ENCODE measurements around the gene NRF1.

The NRF1 gene

GRCh38 chr7:129612112-129613015 is 844 bp downstream of the NRF1 start:
- peak; percentile 59 for DNase-seq
- Histone ChIP-seq H3K4me1 (ENCODE audit: low read length) (peaks cover 17% of the 10 kb centered on the region), H2AFZ (ENCODE audit: low read length) (peak overlapping the region; percentile 74), H3K4me2 (ENCODE audit: low read depth, low read length) (peak overlapping the region; percentile 93), H3K36me3 (replicated peaks; ENCODE audit: insufficient read depth, low read length) (no peaks in the 10 kb centered on the region), H3K27ac (ENCODE audit: low read length) (peak overlapping the region; percentile 60), H3F3A (ENCODE audit: insufficient read depth, low read length) (0 out of 2 replicates have a peak, but pooled peaks cover 17% of the 10 kb centered on the region), H3K79me2 (ENCODE audit: low read length) (peaks cover 74% of the 10 kb centered on the region), H3K4me3 (ENCODE audit: low read length) (peak overlapping the region; percentile 98), H3K27me3 (replicated peaks; ENCODE audit: insufficient read depth, low read length) (no peaks in the 10 kb centered on the region), H3K9ac (ENCODE audit: low read length) (peak overlapping the region; percentile 95), H4K20me1 (ENCODE audit: insufficient read depth, low read length) (peaks cover 13% of the 10 kb centered on the region; the same call in 1 of the 2 replicates), H3K9me2 (replicated peaks; ENCODE audit: insufficient read depth, low read length) (no peaks in the 10 kb centered on the region), H3K9me3 (replicated peaks; ENCODE audit: insufficient read depth, low read length) (no peaks in the 10 kb centered on the region)
- no peak for TF ChIP-seq EZH2 (optimal IDR thresholded peaks at IDR 0.05; ENCODE audit: low read depth, low read length)
- TF ChIP-seq CTCF (IDR thresholded peaks at IDR 0.05; ENCODE audit: low read length): peak; percentile 83

GRCh38 chr7:129613016-129613337 is 1.5 kb downstream of the NRF1 start:
- Histone ChIP-seq H3K27me3 (replicated peaks; ENCODE audit: insufficient read depth, low read length) (no peaks in the 10 kb centered on the region), H3K9me2 (replicated peaks; ENCODE audit: insufficient read depth, low read length) (no peaks in the 10 kb centered on the region), H4K20me1 (ENCODE audit: insufficient read depth, low read length) (peaks cover 13% of the 10 kb centered on the region; the same call in 1 of the 2 replicates), H3K4me2 (ENCODE audit: low read depth, low read length) (peak overlapping the region; percentile 93), H3K27ac (ENCODE audit: low read length) (no peak overlapping the region), H3F3A (ENCODE audit: insufficient read depth, low read length) (0 out of 2 replicates have a peak, but pooled peaks cover 14% of the 10 kb centered on the region), H3K4me1 (ENCODE audit: low read length) (peaks cover 14% of the 10 kb centered on the region), H3K79me2 (ENCODE audit: low read length) (peaks cover 80% of the 10 kb centered on the region), H3K9ac (ENCODE audit: low read length) (peak overlapping the region; percentile 95; the same call in 1 of the 2 replicates), H3K36me3 (replicated peaks; ENCODE audit: insufficient read depth, low read length) (no peaks in the 10 kb centered on the region), H3K4me3 (ENCODE audit: low read length) (peak overlapping the region; percentile 98), H3K9me3 (replicated peaks; ENCODE audit: insufficient read depth, low read length) (no peaks in the 10 kb centered on the region), H2AFZ (ENCODE audit: low read length) (no peak overlapping the region)
- TF ChIP-seq EZH2phosphoT487 (IDR thresholded peaks at IDR 0.05; ENCODE audit: low read length) (no peak), CTCF (IDR thresholded peaks at IDR 0.05; ENCODE audit: low read length) (no peak), EZH2 (optimal IDR thresholded peaks at IDR 0.05; ENCODE audit: low read depth, low read length) (no peak)
- no peak for DNase-seq

- DNase-seq: peak; percentile 73
- no peaks in the 10 kb centered on the region for H3K27me3 ChIP-seq (replicated peaks; ENCODE audit: insufficient read depth, low read length)
- no peak overlapping the region for H3K9ac ChIP-seq (ENCODE audit: low read length)
- H4K20me1 ChIP-seq (ENCODE audit: insufficient read depth, low read length): peaks cover 13% of the 10 kb centered on the region; the same call in 1 of the 2 replicates
- peak overlapping the region; percentile 11; the same call in 1 of the 2 replicates for H3K27ac ChIP-seq (ENCODE audit: low read length)
- H3K4me1 ChIP-seq (ENCODE audit: low read length): peaks cover 14% of the 10 kb centered on the region
- H3K4me2 ChIP-seq (ENCODE audit: low read depth, low read length): peak overlapping the region; percentile 6; the same call in 1 of the 2 replicates
- no peaks in the 10 kb centered on the region for H3K36me3 ChIP-seq (replicated peaks; ENCODE audit: insufficient read depth, low read length)
- TF ChIP-seq EZH2phosphoT487 (IDR thresholded peaks at IDR 0.05; ENCODE audit: low read length) (no peak), EZH2 (optimal IDR thresholded peaks at IDR 0.05; ENCODE audit: low read depth, low read length) (no peak)
- H3K9me2 ChIP-seq (replicated peaks; ENCODE audit: insufficient read depth, low read length): no peaks in the 10 kb centered on the region
- no peaks in the 10 kb centered on the region for H3K9me3 ChIP-seq (replicated peaks; ENCODE audit: insufficient read depth, low read length)
- H3K79me2 ChIP-seq (ENCODE audit: low read length): peaks cover 91% of the 10 kb centered on the region
- H2AFZ ChIP-seq (ENCODE audit: low read length): no peak overlapping the region
- 0 out of 2 replicates have a peak, but pooled peaks cover 14% of the 10 kb centered on the region for H3F3A ChIP-seq (ENCODE audit: insufficient read depth, low read length)
- H3K4me3 ChIP-seq (ENCODE audit: low read length): no peak overlapping the region
These were observed 3.5 kb downstream of the NRF1 start for GRCh38 chr7:129615018-129615417.
